DMS114 treated with DMSO at 0.1 percent for 48 hours (cell line): ENCODE data around the gene TFAP2E.

Source experiments
- DNase-seq: peaks from one replicate; lab custom pipeline; 2025; ENCODE audit not compliant: unreplicated experiment; lab: John Stamatoyannopoulos, UW

TFAP2E gene

GRCh38 chr1:35573198-35574124 lies at the start of gene TFAP2E:
Gene TFAP2E, plus strand, starts transcription at chr1:35573314. Its CDS starts 264 bp downstream, at chr1:35573578.
- peak; percentile 48 for DNase-seq

- DNase-seq = no peak
Measured at GRCh38 chr1:35524106-35524505, 49.0 kb upstream of the TFAP2E start.

DNA sequence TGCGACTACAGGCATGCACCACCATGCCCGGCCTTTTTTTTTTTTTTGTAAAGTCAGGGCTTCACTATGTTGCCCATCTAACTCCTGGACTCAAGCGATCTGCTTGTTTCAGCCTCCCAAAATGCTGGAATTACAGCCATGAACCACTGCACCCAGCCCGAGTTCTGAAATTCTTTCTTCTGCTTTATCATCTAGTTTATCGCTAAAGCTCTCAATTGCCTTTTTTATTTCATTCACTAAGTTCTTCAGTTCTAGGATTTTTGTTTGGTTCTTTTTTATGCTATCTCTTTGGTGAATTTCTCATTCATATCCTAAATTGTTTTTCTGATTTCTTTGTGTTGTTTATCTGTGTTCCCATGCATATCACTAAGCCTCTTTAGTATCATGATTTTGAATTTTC lies 42.9 kb upstream of the TFAP2E start:
- DNase-seq = no peak

DNA sequence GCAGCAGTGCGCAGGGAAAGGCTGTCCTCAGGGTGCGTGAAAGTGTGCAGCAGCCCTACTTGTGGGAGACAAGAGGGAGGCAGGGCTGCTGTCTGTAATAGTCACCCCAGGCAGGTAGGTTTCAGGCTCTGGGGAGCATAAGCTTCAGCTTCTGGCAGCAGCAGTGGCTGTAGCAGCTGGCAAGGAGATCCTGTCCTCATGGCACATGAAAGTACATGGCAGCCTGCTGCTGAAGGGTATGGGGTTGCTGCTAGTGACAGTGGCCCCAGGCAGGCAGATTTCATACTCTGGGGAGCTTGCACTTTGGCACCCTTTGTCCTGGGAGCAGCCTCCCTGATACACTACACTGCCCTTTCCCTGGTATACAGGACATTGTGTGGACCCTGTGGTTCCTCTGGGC lies 42.2 kb upstream of the TFAP2E start:
- DNase-seq = no peak

DNA sequence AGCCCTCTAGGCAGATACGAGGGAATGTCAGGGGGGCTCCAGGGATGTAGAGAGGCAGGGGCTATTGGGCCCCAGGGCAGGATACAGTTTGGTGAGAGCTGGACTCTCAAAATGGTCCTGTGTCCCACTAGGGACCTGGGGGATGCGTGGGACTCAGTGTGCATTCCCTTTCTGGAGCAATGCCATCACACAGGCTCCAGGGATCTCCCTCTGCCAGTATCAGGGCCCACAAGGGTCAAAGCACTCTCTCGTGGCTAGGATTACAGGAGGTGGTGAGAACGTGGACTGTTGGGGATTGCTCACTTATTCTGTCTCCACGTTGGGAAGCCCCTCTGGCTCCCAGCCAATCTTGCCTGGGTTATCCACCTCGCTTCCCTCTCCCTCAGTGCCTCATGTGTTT lies 41.7 kb upstream of the TFAP2E start:
- DNase-seq = no peak

DNA sequence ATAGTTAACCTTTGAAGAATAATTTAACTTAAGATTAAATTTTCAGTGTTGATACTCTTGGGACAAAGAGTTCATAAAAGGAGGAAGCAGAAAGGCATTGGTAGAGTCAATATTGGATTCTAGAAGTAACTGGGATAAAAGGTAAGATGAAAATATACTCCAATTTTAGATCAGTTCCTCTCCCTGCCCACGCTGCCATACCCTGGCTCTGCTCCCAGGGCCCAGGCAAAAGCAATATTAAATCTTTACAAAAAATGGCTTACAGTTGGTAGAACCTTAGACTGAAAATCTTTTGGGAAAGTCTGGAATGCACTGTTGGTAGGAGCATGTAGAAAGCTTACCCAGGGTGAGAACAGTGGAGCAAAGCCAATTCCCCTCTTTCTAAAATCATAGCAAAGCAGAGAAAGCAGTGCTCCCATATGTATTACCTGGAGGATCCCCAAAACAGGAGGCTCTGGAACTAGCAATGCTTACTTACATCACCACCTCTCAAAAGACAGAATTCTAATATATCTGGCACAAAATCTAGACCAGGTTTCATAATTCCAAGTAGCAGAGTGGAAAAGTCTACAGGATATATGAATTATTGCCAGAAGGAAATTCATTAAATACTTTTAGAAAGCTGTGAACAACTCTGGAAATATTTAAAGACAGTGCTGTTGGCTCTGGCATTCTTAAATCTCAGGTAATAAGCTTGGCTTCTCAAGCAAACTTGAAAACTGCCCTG lies 40.5 kb upstream of the TFAP2E start:
- DNase-seq = no peak

- no peak for DNase-seq
Measured at GRCh38 chr1:35533586-35533985, 39.5 kb upstream of the TFAP2E start.

DNA sequence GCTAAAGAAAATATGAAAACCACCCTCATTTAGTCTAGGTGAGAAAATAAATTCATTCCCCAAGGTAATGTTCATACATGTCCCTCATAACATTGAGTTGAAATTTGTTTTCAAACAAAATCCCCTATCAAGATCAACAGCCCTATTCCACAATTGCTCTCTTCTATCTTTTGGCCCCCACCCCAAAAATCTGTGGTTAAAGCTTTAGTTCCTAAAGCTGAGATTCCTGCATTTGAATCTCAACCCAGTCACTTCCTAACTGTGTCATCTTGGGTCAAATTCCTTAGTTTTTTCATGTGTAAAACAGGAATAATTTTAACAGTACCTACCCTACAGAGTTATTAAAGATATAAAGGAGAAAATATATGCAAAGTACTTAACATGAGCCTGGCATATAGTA lies 37.9 kb upstream of the TFAP2E start:
- no peak for DNase-seq

GRCh38 chr1:35536556-35537162 lies 36.5 kb upstream of the TFAP2E start:
- no peak for DNase-seq

- no peak for DNase-seq
Measured at GRCh38 chr1:35537806-35538205, 35.3 kb upstream of the TFAP2E start.

GRCh38 chr1:35539073-35539823 lies 33.9 kb upstream of the TFAP2E start:
- DNase-seq = no peak

GRCh38 chr1:35539824-35540261 lies 33.3 kb upstream of the TFAP2E start:
- no peak for DNase-seq

GRCh38 chr1:35544976-35545375 lies 28.1 kb upstream of the TFAP2E start:
- DNase-seq = no peak

DNA sequence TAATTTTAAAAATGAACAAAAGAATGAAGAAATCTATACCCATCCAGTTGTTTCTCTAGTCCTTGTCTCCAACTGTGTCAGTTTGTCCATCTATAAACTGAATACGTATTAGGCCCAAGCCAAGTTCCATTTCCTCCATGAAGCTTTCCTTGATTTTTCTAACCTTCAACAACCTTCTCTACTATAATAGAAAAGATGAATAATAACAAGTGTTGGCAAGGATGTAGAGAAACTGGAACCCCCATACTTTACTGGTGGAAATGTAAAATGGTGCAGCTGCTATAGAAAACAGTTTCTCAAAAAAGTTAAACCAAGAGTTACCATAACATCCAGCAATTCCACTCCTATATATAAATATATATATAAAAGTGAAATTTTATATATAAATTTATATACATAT lies 26.5 kb upstream of the TFAP2E start:
- DNase-seq = no peak

GRCh38 chr1:35553851-35554250 lies 19.3 kb upstream of the TFAP2E start:
- DNase-seq = no peak

- DNase-seq = no peak
Measured at GRCh38 chr1:35554266-35555211, 18.6 kb upstream of the TFAP2E start.

DNA sequence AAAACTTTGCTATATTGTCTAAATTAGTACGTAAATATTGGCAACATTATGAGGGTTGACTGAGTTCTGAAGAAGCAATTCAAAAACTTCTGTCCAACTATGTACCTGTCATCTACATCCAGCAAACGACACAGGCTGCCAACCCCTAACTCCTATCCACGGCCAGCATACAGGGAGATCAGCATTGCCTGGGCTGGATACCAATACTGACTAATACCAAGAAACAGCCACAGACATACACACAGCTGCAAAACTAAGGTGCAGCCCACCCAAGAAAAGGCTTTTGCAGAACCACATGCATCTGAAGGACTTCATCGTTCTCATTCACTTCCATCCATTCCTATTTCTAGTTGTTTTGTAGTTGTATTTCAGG lies 17.9 kb upstream of the TFAP2E start:
- no peak for DNase-seq

- no peak for DNase-seq
Measured at GRCh38 chr1:35555601-35556477, 17.3 kb upstream of the TFAP2E start.
